A172 (cell line): Measurements from ENCODE around the gene CUL4B. TPM values are rescaled to one million over a fixed set of nuclear protein-coding genes. Genes with fewer than 3 reads are reported as not detected.
A peak's percentile ranks its signal among the peaks of the same experiment; 100 is the strongest.
"Not testable (repeated sequence)": the region's sequence is repeated elsewhere in the genome, so short reads cannot be mapped to it uniquely, and the experiment has no call there.

Experiments
- DNase-seq: peaks from one replicate; pipeline ENCODE4 v3.0.0-alpha.2; 2015; ENCODE audit warnings: low spot score
- total RNA-seq: library from RNA; depleted of rRNA; stranded (reverse); fragments of >200 nt; shearing (Covaris generic); gene quantifications from 2 replicates; pipeline ENCODE4 v1.2.3, GENCODE V29; 2014; rRNA removed

Gene CUL4B
- total RNA-seq, 1 experiment from 2014 or later, result 49.0 TPM

- no peak for DNase-seq
These were observed 37.9 kb downstream of the CUL4B start for GRCh38 chrX:120522820-120523219.

DNA sequence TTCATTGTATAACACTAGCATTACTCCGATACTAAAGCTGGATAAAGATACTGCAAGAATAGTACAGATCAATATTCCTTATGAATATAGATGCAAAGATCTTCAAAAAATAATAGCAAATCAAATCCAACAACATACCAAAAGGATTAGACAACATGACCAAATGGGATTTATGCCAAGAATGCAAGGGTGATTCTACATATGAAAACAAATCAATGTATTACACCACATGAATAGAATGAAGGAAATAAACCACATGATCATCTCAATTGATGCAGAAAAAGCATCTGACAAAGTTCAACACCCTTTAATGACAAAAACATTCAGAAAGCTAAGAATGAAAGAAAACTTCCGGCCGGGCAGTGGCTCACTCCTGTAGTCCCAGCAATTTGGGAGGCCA is 42.8 kb downstream of the CUL4B start:
- no peak for DNase-seq

DNA sequence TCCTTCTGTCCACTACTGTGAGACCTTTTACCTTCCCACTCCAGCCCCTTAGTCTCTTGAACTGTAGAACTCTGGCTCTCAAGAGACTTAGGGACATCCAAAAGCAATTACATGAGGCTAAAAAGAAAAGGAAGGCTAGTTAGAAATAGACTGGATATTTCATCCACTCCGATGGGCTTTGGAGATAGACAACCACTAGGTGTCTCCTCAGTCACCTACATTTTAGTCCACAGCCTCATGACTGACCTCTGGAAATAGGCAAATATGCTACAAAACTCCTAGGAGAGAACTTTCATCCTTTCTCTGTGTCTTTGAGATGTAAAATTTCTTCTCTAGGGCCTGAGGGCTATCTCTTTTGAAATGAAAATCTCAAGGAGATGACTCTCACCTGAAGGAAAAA is 46.5 kb downstream of the CUL4B start:
- DNase-seq, result no peak

DNA sequence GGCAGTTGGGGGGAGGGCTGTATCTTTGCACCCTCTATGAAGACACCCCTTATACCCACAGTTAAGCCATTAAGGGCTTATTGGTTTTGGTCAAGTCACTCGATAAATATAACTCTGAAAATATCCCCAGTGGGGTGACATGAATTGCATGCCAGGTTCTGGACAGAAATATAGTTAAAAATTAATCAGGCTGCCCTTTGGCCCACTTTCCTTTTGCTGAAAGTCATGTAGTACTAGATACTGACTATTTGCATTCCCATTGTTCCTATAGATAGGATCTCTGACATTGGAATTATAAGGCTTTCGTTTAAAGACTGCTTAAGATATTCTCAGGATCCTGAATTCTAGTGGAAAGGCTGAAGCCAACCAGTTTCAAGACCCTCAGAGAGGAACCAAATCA is 48.1 kb downstream of the CUL4B start:
- DNase-seq, result no peak

- no peak for DNase-seq
These were observed 48.5 kb downstream of the CUL4B start for GRCh38 chrX:120512222-120512621.

- no peak for DNase-seq
These were observed 56.2 kb downstream of the CUL4B start for GRCh38 chrX:120504569-120504968.

DNA sequence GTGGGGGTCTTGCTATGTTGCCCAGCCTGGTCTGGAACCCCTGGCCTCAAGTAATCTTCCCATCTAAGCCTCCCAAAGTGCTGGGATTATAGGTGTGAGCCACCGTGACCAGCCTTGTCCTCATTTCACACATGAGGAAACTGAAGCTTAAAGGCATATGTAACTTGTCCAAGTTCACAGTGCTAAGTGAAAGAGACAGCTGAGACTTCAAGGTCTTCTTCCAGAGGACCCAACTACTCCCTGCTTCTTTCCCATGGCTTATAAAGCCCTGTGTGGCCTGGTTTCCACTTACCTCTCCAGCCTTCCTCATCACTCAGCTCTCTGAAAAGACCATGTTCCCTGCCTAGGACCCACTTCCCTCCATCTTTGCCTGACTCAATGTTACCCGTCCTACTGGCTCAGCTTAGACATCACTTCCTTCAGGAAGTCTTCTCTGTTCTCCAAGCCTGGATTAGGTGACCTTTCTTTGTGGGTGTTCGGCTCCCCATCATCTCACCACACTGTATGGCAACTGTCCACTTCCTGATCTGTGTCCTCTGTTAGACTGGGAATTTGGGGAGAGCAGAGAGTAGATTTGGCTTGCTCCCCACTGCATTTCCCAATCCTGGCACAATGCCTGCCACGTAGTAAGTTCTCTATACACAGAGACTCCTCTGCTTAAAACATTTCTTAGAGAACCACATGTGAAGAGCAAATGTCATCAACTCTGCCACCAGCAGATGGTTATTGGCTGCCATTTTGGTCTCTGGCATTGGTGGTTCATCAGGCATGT is 61.3 kb downstream of the CUL4B start:
- no peak for DNase-seq

DNA sequence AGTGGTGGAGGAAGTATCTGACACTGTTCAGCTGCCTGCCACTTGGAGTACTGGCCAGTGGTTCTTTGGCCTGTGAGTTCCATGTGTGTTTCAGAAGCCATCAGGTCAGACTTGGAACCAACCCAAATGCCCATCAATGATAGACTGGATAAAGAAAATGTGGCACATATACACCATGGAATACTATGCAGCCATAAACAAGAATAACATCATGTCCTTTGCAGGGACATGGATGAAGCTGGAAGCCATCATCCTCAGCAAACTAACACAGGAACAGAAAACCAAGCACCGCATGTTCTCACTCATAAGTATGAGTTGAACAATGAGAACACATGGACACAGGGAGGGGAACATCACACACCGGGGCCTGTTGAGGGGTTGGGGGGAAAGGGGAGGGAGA is 70.6 kb downstream of the CUL4B start:
- not testable (repeated sequence) for DNase-seq

DNA sequence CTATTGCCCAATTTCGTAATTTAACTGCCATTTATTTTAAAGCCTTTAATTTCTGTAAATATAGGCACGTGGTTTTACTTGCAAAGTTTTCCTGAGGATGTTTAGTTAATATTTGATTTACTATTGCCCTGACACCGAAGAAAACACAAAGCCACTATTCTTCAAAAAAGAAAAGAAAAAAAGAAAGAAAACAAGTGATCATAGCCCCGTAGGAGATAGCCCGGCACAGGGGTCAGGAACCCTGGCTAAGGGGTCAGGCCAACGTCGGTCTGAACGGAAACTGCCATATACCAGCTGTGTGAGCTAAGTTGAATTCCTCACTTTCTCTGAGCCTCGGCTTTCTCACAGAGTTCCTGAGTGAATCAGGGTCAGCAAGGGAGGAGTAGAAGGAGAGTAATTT is 74.0 kb downstream of the CUL4B start:
- DNase-seq, result no peak

- peak; percentile 74 for DNase-seq
These were observed 74.9 kb downstream of the CUL4B start for GRCh38 chrX:120485638-120486520.

DNA sequence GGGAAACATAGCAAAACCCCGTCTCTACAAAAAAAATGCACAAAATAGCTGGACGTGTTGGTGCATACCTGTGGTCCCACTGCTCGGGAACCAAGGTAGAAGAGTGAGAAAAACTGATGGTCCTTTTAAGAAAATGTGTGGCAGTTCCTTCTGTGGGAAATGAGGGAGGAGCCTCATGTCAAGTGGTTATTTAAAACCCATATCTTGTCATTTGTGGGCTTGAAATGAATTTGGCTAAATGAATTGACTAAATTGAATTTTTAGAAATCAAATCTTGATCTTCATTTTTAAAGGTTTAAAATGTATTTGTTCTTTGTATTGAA is 75.5 kb downstream of the CUL4B start:
- no peak for DNase-seq

GRCh38 chrX:120477453-120477852 is 83.3 kb downstream of the CUL4B start:
- no peak for DNase-seq

DNA sequence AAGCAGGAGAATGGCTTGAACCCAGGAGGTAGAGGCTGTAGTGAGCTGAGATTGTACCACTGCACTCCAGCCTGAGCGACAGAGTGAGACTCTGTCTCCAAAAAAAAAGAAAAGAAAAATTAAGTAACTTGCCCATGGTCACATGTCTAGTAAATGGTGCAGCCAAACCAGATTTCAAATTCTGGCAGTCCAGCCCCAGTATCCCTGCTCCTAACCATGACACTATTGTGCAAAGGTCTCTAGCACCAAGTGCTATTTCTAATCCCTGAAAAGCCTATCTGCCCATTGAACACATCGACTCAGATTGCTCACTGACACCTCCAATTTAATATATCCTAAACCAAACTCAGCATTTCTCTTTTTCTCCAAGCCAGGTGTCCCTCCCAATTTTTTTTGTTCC is 84.0 kb downstream of the CUL4B start:
- DNase-seq, result no peak

- not testable (repeated sequence) for DNase-seq
These were observed 85.3 kb downstream of the CUL4B start for GRCh38 chrX:120475447-120475846.

Other genes with a start within 250 kb of the CUL4B start
- 4.0 and 4.6 TPM in 2 replicates for gene TMEM255A, start 249.5 kb downstream of the CUL4B start, total RNA-seq
- gene ATP1B4, start 198.9 kb downstream of the CUL4B start, total RNA-seq, result not detected in 2 replicates
- gene LAMP2, start 91.7 kb downstream of the CUL4B start, total RNA-seq, result 63.5 and 71.7 TPM in 2 replicates
- 49.5 and 61.9 TPM in 2 replicates for gene MCTS1, start 43.1 kb upstream of the CUL4B start, total RNA-seq
- gene C1GALT1C1, start 69.1 kb upstream of the CUL4B start, total RNA-seq, result 24.1 and 24.7 TPM in 2 replicates